Common myeloid progenitor, CD34-positive (primary cell): ENCODE data around the gene ARHGAP42.

Experiments
- CTCF ChIA-PET: fragments of 350-600 bp; sonication (Branson Sonifier 250); formaldehyde crosslinking; loops from one replicate; lab custom pipeline; 2021; ENCODE audit warnings: antibody characterized with exemption; lab: Charles Lee
- POLR2A ChIA-PET: fragments of 350-600 bp; sonication (Branson Sonifier 250); formaldehyde crosslinking; loops from one replicate; lab custom pipeline; 2021; ENCODE audit warnings: antibody characterized with exemption; lab: Charles Lee
- DNase-seq, 3 donors: peaks; one replicate each; pipeline versions ENCODE4 v3.0.0 to v3.0.0-alpha.2; 2013
- H3K27ac ChIP-seq, 2 experiments: 1 replicate in 1 of 2; 2 replicates in 1 of 2; pipeline ENCODE4 v1.7.0; 2013; ENCODE audit warnings: inconsistent platforms in 2 of 2, low read length in 2 of 2, mild to moderate bottlenecking in 2 of 2, low read depth in 1 of 2, moderate library complexity in 1 of 2; ENCODE audit not compliant: severe bottlenecking in 2 of 2, insufficient read depth in 1 of 2, poor library complexity in 1 of 2
- H3K27me3 ChIP-seq, 5 experiments: replicated peaks in 2 of 5; 1 replicate in 3 of 5; 2 replicates in 2 of 5; pipeline versions ENCODE4 v1.6.1 to v1.7.0; 2013; ENCODE audit warnings: low read length in 4 of 5, mild to moderate bottlenecking in 2 of 5, moderate library complexity in 2 of 5, inconsistent platforms in 1 of 5; ENCODE audit not compliant: insufficient read depth in 5 of 5, control insufficient read depth in 4 of 5
- H3K36me3 ChIP-seq, 4 experiments: 1 replicate in 2 of 4; 2 replicates in 2 of 4; pipeline versions ENCODE4 v1.6.1 to v1.7.0; 2013; ENCODE audit warnings: low read length in 3 of 4, control low read depth in 1 of 4, mild to moderate bottlenecking in 1 of 4; ENCODE audit not compliant: control insufficient read depth in 4 of 4, insufficient read depth in 4 of 4
- H3K4me1 ChIP-seq, 4 experiments: 1 replicate in 3 of 4; 2 replicates in 1 of 4; pipeline versions ENCODE4 v1.6.1 to v1.7.1; 2013; ENCODE audit warnings: low read length in 3 of 4, mild to moderate bottlenecking in 3 of 4, control low read depth in 1 of 4, inconsistent platforms in 1 of 4, moderate library complexity in 1 of 4; ENCODE audit not compliant: control insufficient read depth in 4 of 4, insufficient read depth in 4 of 4; ENCODE audit errors: control extremely low read depth in 1 of 4
- H3K4me3 ChIP-seq, 7 experiments: 1 replicate in 4 of 7; 2 replicates in 3 of 7; pipeline versions ENCODE4 v1.5.1 to v1.7.0; 2013; ENCODE audit warnings: mild to moderate bottlenecking in 7 of 7, low read length in 6 of 7, moderate library complexity in 6 of 7, inconsistent platforms in 2 of 7, low read depth in 2 of 7, control low read depth in 1 of 7; ENCODE audit not compliant: insufficient read depth in 4 of 7, control insufficient read depth in 1 of 7; ENCODE audit errors: extremely low read depth in 1 of 7
- H3K9me3 ChIP-seq, 5 experiments: 1 replicate in 4 of 5; 2 replicates in 1 of 5; pipeline versions ENCODE4 v1.6.1 to v1.7.1; 2013; ENCODE audit warnings: low read length in 4 of 5, mild to moderate bottlenecking in 2 of 5, inconsistent platforms in 1 of 5, low read depth in 1 of 5, moderate library complexity in 1 of 5; ENCODE audit not compliant: control insufficient read depth in 4 of 5, insufficient read depth in 2 of 5; ENCODE audit errors: control extremely low read depth in 1 of 5
- WGBS: methylation state at CpG from one replicate; pipeline ENCODE4 v1.1.5; 2013; ENCODE audit not compliant: insufficient coverage; 5-methylcytosine and 5-hydroxymethylcytosine counted together

The ARHGAP42 gene

DNA sequence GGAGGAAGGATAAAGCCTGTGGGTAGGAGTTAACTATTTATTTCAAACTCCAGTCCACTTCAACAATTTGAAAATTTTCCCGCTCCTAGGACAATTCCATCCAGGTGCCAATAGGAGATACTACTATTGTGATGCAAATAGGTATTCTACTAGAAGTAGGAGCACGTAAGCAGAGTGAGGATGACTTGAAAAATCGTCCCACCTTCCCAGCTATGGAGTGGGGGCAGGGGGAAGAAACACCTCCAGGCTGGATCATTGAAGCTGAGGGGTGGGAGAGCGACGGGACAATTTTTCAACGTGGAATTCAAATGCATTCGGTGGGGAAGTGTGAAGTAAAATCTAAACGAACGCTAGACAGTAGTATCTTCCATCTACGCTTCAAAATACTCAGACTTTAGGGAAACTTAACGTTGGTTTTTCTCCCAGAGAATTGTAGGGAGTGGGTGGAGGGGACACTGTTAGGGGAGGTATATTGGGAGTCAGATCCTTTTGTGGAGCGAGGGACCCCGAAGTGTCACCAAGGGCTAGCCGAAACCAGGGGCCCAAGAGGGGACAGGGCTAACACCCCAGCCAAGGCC lies 523 bp upstream of the ARHGAP42 start:
- H3K4me3 ChIP-seq, result peak overlapping the region in 6 of 7 experiments; percentile 71 to 91 (median 80)
- H3K4me1 ChIP-seq, result peaks cover 0 to 14% (median 9%) of the 10 kb centered on the region in 4 experiments
- no peak for DNase-seq
- ChIA-PET CTCF (interaction anchor here (0.6 kb wide), 1 partner anchor 10 kb away, joined by 3 read pairs; no protein-coding TSS in a partner anchor), POLR2A (no interaction called here)
- no peaks in the 10 kb centered on the region for H3K36me3 ChIP-seq
- WGBS, result 50% methylated on average over 10 of the region's 14 CpGs
- no peaks in the 10 kb centered on the region for H3K9me3 ChIP-seq
- H3K27ac ChIP-seq, result no peak overlapping the region
- peaks cover 0 to 9% (median 4%) of the 10 kb centered on the region in 5 experiments for H3K27me3 ChIP-seq

- 2% methylated on average over 22 of the region's 24 CpGs for WGBS
- Histone ChIP-seq H3K4me3 (peak overlapping the region; percentile 71 to 91 (median 82)), H3K9me3 (no peaks in the 10 kb centered on the region), H3K27me3 (peaks cover 0 to 9% (median 4%) of the 10 kb centered on the region in 5 experiments), H3K27ac (no peak overlapping the region), H3K4me1 (peaks cover 0 to 12% (median 8%) of the 10 kb centered on the region in 4 experiments), H3K36me3 (no peaks in the 10 kb centered on the region)
- POLR2A ChIA-PET, result interaction anchor here (0.7 kb wide), 1 partner anchor 30 kb away, joined by 7 read pairs; no protein-coding TSS in a partner anchor
- CTCF ChIA-PET, result interaction anchor here (0.6 to 0.7 kb wide), 4 partner anchors 90 to 491 kb away, joined by 3 to 4 read pairs (median 4); no protein-coding TSS in a partner anchor
- DNase-seq, result peak; percentile 74 to 82 (median 77)
These were observed 725 bp downstream of the ARHGAP42 start for GRCh38 chr11:100687630-100688395.

- peaks cover 0 to 9% (median 4%) of the 10 kb centered on the region in 5 experiments for H3K27me3 ChIP-seq
- 94% methylated on average over 2 of the region's 4 CpGs for whole genome bisulfite sequencing
- H3K9me3 ChIP-seq, result no peaks in the 10 kb centered on the region
- ChIA-PET POLR2A (no interaction called here), CTCF (interaction anchor here (1.0 kb wide), 2 partner anchors 10 to 47 kb away, joined by 3 to 4 read pairs; no protein-coding TSS in a partner anchor)
- no peak overlapping the region for H3K4me3 ChIP-seq
- no peak for DNase-seq
- H3K27ac ChIP-seq, result no peak overlapping the region
- peaks cover 0 to 12% (median 8%) of the 10 kb centered on the region in 4 experiments for H3K4me1 ChIP-seq
- H3K36me3 ChIP-seq, result no peaks in the 10 kb centered on the region
These were observed 2.1 kb downstream of the ARHGAP42 start for GRCh38 chr11:100689141-100689540.

DNA sequence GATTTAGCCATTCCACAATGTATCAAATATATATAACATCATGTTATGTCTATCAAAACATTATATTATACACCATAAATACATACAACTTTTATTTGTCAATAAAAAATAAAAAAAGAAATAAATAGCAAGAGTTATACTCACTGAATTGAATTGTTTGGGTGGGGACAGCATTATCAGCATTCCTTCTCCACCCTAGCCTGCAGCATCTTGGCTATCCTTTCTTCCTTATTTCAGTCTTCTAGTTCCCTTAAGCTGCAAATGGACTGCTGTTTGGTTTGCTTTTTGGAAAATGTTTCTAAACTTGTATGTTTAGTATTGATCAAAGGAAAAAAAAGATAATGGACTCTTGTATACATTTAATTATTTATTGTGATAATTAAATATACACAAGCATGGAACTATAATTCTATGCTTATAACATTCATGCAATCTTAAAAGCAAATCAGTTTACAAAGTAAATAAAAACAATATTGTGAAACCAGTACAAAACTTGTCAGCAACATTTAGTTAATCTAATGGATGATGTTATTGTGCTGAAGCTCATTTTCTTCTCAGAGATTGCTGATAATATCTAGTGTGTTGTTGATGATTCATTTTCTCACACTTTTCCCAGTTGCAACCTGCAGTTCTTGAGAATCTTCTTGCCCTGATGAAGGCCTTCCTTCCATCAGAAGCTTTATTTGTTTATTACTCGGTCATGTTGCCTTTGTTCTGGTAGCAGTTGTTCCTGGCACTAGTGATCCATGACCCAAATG lies 5.0 kb downstream of the ARHGAP42 start:
- ChIA-PET CTCF (no interaction called here), POLR2A (interaction anchor here (0.6 kb wide), 2 partner anchors 46 to 71 kb away, joined by 3 to 6 read pairs; no protein-coding TSS in a partner anchor)
- no peak for DNase-seq
- Histone ChIP-seq H3K4me1 (peaks cover 0 to 8% (median 4%) of the 10 kb centered on the region in 4 experiments), H3K27ac (no peak overlapping the region), H3K27me3 (no peaks in the 10 kb centered on the region), H3K4me3 (no peak overlapping the region), H3K36me3 (no peaks in the 10 kb centered on the region), H3K9me3 (no peaks in the 10 kb centered on the region)
- WGBS, result 100% methylated on average over 1 of the region's 1 CpG

DNA sequence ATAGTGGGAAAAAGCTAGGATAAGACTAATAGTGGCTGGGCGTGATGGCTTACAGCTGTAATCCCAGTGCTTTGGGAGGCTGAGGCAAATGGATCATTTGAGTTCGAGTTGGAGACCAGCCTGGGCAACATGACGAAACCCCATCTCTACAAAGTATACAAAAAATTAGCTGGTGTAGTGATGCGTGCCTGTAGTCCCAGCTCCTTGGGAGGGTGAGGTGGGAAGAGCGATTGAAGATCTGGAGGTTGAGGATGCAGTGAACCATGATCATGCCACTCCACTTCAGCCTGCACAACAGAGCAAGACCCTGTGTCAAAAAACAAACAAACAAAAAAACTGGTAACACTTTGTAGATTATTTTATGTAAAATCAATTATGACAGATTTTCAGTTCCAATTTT lies 8.8 kb downstream of the ARHGAP42 start:
- Histone ChIP-seq H3K9me3 (no peaks in the 10 kb centered on the region), H3K27me3 (no peaks in the 10 kb centered on the region), H3K27ac (no peak overlapping the region), H3K36me3 (no peaks in the 10 kb centered on the region), H3K4me1 (no peaks in the 10 kb centered on the region), H3K4me3 (no peak overlapping the region)
- CTCF ChIA-PET, result no interaction called here
- WGBS, result 100% methylated on average over 1 of the region's 5 CpGs
- DNase-seq, result no peak
- POLR2A ChIA-PET, result no interaction called here

GRCh38 chr11:100703139-100703538 lies 16.1 kb downstream of the ARHGAP42 start:
- CTCF ChIA-PET, result no interaction called here
- no CpG with 5 or more reads among the region's 2 CpGs for WGBS
- no peaks in the 10 kb centered on the region for H3K4me1 ChIP-seq

More at GRCh38 chr11:100703139-100703538, 16.1 kb downstream of the ARHGAP42 start:
- no peaks in the 10 kb centered on the region for H3K9me3 ChIP-seq
- POLR2A ChIA-PET, result no interaction called here
- H3K4me3 ChIP-seq, result no peak overlapping the region
- no peaks in the 10 kb centered on the region for H3K27me3 ChIP-seq
- no peaks in the 10 kb centered on the region for H3K36me3 ChIP-seq
- no peak for DNase-seq
- no peak overlapping the region for H3K27ac ChIP-seq
